DMS79 treated with DMSO at 0.1 percent for 48 hours (cell line): ENCODE results near the gene ING1.
"Not testable (repeated sequence)": the region's sequence is repeated elsewhere in the genome, so short reads cannot be mapped to it uniquely, and the experiment has no call there.

Experiments used
- DNase-seq: peaks from one replicate; lab custom pipeline; 2025; lab: John Stamatoyannopoulos, UW

Gene ING1

DNA sequence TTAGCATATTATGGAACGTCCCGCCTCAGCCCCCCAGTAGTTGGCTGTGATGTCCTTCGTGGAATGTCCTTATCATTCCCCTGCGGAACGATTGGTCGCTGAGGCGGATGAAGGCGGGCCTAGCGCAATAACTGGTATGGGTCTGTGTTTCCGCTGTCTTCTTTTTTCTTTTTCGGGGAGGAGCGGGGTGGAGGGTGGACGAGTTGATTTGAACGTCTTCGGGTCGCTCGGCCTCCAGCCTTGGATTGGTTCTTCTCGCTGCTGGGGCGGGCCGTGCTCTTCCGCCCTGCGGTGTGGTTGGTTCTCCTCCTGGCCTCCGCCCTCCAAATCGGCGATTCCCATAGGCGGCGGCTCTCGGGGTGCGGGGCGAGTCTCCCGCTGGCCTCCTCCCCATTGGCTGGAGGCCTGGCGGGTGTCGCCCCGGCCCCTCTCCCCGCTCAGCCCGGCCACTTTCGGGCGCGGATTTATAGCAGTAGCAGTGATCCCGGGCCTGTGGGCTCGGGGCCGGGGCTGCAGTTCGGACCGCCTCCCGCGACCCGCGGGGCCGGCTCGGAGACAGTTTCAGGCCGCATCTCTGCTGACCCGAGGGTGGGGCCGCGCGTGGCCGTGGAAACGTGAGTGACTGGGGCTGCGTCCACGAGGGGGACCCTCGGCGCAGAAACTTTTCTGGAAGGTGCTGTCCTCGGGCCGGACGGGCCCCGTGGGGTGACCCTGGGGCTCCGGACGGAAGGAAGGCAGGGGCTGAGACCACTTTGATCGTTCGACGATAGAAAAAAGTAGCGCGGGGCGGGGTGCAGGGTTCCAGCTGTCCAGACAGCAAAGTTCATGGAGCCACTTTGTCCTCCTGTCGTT lies 2.1 kb downstream of the ING1 start:
- DNase-seq = peak; percentile 100

DNA sequence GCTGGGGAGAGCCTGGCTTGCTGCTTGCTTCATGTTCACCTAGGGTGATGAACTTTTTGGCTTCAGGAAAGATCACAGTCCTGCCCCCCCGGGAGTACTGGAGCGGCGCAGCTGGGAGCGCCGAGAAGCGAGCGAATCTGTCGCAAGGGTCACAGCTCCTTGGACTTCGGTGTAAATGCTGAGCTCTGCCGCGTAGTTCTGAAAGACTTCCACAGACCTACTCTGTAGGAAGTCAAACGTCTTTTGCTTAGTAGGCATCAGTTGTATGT lies 2.7 kb downstream of the ING1 start:
- peak; percentile 34 for DNase-seq

GRCh38 chr13:110719036-110719710 lies 5.7 kb downstream of the ING1 start:
- no peak for DNase-seq

GRCh38 chr13:110722971-110723370 lies 9.5 kb downstream of the ING1 start:
- DNase-seq = no peak

DNA sequence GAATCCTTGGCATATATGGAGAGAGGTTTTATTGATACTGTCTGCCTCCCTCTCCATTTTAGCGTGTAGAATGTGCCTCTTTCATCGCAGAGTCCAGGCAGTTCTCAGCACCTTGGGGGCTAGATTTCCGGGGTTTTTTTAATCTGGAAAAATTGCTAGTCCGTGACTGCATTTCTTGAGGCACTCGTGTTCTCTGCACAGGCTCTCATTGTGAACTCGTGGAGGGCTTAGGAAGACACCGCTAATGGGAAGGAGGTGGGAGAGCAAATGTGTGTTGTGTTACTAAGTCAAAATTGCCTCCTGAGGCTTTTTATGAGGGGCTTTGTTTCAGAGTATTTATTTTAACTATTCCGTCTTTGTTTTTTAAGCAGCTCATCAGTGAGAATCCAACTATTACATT lies 10.1 kb downstream of the ING1 start:
- no peak for DNase-seq

DNA sequence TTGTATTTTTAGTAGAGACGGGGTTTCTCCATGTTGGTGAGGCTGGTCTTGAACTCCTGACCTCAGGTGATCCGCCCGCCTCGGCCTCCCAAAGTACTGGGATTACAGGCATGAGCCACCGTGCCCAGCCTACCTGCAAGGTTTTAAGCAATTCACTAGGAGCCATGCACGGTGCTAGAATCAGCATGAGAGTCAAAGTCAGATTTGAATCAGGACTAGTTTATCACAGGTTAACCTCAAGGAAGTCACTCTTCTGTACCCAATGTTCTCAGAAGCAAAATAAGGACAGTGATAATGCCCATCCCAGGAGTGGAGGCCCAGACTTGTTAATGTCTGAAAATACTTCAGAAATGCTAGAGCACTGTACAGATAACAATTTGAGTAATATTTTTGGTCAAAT lies 12.7 kb downstream of the ING1 start:
- DNase-seq = not testable (repeated sequence)

- DNase-seq = no peak
Measured at GRCh38 chr13:110726726-110727125, 13.2 kb downstream of the ING1 start.

- DNase-seq = no peak
Measured at GRCh38 chr13:110731072-110731471, 17.6 kb downstream of the ING1 start.

- no peak for DNase-seq
Measured at GRCh38 chr13:110734561-110734960, 21.1 kb downstream of the ING1 start.

GRCh38 chr13:110737555-110737954 lies 24.1 kb downstream of the ING1 start:
- DNase-seq = no peak

DNA sequence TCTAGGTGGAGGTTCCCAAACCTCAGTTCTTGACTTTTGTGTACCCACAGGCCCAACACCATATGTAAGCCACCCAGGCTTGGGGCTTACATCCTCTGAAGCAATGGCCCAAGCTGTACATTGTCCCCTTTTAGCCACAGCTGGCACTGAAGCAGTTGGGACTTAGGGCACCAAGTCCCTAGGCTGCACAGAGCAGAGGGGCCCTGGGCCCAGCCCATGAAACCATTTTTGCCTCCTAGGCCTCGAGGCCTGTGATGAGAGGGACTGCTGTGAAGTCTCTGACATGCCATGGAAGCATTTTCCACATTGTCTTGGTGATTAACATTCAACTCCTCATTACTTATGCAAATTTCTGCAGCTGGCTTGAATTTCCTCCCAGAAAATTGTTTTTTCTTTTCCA lies 30.2 kb downstream of the ING1 start:
- DNase-seq = no peak

GRCh38 chr13:110746438-110746837 lies 32.9 kb downstream of the ING1 start:
- DNase-seq = no peak

- DNase-seq = no peak
Measured at GRCh38 chr13:110748271-110748670, 34.8 kb downstream of the ING1 start.

DNA sequence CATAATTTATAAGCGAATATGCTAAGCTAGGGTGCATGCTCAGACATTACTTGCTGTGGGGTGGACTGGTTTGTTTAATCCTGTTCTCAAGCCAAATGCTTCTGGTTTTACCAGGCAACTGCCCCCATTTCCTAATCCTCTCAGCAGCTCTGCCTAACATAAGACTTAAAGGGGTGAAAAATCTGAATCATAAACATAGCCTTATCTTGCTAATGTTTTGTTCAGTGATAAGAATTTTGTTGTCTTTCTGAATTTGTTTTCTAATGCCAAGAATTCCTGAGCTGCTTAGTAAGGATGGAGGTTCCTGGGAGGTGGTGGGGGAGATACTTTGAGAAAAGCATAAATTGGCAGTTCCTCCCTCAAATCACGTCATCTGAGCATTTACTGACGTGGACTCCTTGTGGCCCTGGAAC lies 42.7 kb downstream of the ING1 start:
- DNase-seq = no peak

DNA sequence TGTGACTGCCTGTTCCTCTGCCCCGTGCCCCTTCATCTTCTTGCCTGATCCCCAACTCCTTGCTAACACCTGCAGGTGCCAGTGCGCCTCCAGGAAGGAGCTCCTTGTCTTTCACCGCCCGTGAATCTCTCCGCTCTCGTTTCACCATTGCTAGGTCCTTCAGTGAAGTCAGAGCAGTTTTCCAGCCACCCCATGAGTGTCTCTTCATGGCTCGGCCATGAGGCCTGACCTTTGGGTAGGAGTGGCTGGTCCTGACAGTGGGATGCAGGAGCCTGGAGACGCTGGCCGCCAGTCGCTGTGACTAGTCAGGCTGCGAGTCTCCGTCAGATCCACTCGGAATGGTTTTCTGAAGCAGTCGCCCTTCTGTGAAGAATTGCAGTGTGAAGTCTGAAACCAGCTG lies 43.8 kb downstream of the ING1 start:
- DNase-seq = no peak

DNA sequence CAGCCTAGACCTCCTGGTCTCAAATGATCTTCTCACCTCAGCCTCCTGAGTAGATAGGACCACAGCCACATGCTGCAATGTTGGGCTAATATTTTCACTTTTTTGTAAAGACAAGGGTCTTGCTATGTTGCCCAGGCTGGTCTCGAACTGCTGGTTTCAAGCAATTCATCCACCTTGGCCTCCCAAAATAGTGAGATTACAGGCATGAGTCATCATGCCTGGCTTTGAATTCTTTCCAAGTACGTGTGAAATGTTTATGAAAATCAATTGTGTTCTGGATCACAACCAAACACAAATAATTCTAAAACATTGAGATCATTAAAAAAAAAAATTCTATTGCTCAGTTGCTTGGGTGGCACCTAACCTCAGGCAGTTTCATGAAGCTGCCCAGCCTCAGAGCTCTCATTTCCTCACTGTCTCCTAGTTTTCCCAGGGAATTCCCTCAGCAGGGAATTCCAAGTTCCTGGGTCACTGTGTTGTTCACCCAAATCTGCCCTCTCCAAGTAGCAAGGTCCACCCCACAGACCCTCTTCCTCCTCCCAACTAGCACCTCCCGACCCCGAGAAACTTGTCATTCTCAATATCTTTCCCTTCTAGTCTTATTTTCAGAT lies 44.8 kb downstream of the ING1 start:
- DNase-seq = no peak

GRCh38 chr13:110759710-110760109 lies 46.2 kb downstream of the ING1 start:
- DNase-seq = no peak

- no peak for DNase-seq
Measured at GRCh38 chr13:110760611-110761010, 47.1 kb downstream of the ING1 start.

DNA sequence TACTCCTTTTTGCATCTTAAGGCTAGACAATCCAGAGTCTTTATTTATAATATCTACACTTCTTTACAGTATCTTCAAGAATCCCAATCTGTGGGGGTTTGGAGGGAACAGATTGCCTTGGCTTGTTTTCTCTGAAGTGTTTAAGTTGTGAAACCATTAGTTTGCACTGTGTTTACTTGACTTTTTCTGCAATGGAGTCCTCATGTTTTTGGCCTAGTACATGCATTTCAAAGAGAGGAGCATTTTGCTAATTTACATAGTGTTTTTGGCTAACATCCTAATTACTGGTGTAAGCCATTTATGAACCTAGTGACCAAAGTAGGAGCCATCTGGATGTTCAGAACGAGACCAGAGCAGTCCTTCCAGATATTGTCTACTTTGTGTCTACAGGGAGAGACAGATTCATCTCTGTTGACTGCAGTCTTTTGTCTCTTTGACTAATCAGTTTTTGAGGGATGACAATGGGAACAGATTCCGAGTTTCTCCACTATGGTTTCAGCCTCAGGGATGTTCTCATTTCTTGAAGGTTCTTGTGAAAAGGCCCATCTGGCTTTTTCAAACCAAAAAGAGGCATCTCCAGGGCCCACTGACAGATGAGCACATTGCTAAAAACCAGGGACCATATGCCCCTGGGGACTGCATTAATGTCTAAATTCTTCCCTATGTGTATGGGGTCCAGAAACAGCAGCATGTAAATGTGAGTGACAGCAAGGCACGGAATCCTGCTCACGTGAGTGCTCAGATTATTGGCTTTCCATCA lies 53.4 kb downstream of the ING1 start:
- no peak for DNase-seq

GRCh38 chr13:110767476-110767875 lies 54.0 kb downstream of the ING1 start:
- no peak for DNase-seq

DNA sequence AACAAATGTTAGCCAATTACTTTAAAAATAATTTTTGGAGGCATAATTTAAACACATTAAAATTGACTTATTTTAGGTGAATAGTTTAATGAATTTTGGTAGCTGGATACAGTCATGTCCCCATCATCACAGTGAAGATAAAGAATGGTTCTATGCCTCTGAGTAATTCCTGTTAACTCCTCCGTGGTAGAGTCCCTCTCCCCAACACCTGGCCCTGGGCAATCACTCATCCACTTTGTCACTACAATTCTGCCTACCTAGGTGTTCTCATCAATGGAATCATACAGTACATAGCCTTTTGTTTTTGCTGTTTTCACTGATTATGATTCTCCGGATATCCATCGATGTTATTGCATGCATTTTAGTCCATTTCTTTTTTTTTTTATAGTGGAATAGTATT lies 55.6 kb downstream of the ING1 start:
- DNase-seq = no peak

- DNase-seq = no peak
Measured at GRCh38 chr13:110770678-110771077, 57.2 kb downstream of the ING1 start.

DNA sequence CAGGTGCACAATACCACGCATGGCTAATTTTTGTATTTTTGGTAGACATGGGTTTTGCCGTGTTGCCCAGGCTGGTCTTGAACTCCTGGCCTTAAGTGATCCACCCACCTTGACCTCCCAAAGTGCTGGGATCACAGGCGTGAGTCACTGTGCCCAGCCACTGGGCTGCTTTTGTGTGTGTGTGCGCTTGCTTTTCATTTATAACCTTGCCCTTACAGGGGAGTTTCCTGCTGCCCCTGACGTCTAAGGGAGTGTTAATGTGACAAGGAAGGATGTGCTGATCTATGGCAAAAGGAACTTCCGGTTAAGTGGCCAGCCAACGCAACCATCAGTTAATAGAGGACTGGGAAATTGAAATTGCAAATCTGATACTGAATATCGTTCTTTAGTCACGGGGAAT lies 57.7 kb downstream of the ING1 start:
- DNase-seq = peak; percentile 58
